ENCODE measurements around the gene PCGF2.
A peak's percentile ranks its signal among the peaks of the same experiment; 100 is the strongest.

Gene PCGF2

GRCh38 chr17:38705803-38706504, 42.2 kb downstream of the PCGF2 start:
- H3K4me1 Mint-ChIP-seq: peaks cover 75% of the 10 kb centered on the region
- no peaks in the 10 kb centered on the region for H3K27me3 Mint-ChIP-seq
- no peak for ATAC-seq (replicated peaks; ENCODE audit: extremely low read depth, poor library complexity, severe bottlenecking)
- peak overlapping the region; percentile 79 for H3K27ac Mint-ChIP-seq (ENCODE audit: low read depth)
- peaks cover 46% of the 10 kb centered on the region for H3K36me3 Mint-ChIP-seq (ENCODE audit: insufficient read depth)
- no peaks in the 10 kb centered on the region for H3K9me3 Mint-ChIP-seq
- peak overlapping the region; percentile 95 for H3K4me3 Mint-ChIP-seq
- no peak for DNase-seq (ENCODE audit: low spot score in 2 of 2)

GRCh38 chr17:38705523-38705802, 42.7 kb downstream of the PCGF2 start:
- Mint-ChIP-seq H3K27ac (ENCODE audit: low read depth) (no peak overlapping the region), H3K4me3 (peak overlapping the region; percentile 95), H3K9me3 (no peaks in the 10 kb centered on the region), H3K4me1 (peaks cover 71% of the 10 kb centered on the region), H3K36me3 (ENCODE audit: insufficient read depth) (peaks cover 41% of the 10 kb centered on the region), H3K27me3 (no peaks in the 10 kb centered on the region)
- DNase-seq (ENCODE audit: low spot score in 2 of 2): no peak
- no peak for ATAC-seq (replicated peaks; ENCODE audit: extremely low read depth, poor library complexity, severe bottlenecking)

DNA sequence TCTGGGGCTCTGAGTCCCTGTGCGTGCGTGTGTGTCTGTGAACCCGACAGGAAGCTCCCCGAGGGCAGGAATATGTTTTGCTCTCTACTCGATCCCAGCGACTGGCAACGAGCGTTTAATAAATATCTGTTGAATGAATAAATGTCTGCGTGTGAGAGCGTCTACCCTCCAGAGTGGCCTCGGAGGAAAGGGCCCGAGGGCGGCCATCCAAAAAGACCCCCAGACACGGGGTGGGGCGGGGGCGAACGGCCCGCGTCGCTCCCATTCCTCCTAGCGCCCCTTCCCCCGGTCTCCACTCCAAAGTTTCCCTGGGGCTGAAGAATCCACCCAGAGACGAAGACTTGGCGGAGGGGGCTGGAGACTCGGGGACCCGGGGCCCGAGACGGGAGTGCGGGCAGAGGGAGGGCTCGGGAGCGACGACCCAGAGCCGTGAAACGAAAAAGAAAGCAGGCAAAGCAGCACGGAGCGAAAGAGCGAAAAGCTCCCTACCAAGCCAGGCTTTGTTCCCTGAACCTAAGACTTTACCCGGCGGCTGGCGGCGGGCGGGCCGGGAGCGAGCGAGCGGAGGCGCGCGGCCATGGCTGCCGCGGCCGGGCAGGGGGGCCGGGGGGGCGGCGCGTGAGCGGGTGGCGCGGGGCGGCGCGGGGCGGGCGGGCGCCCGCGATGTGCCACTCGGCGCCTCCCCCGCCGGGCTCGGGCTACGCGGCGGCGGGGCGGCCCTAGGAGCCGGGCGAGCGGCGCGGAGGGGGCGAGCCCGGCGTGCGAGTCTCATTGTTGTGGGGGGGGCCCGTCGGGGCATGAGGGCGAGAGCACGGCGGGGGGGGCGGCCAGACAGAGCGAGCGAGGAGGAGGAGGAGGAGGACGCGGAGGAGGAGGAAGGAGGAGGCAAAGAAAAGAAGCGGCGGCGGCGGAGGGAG, 43.3 kb downstream of the PCGF2 start, which contains the start of gene MLLT6:
TSS of gene MLLT6 (plus strand) at position 668 of the 917 bp plus-strand sequence. CDS start 360 bp downstream, outside the sequence.
- ATAC-seq (replicated peaks; ENCODE audit: extremely low read depth, poor library complexity, severe bottlenecking) (peak; percentile 47), DNase-seq (ENCODE audit: low spot score in 2 of 2) (peak; percentile 68 to 76)
- Mint-ChIP-seq H3K9me3 (no peaks in the 10 kb centered on the region), H3K4me1 (peaks cover 68% of the 10 kb centered on the region), H3K36me3 (ENCODE audit: insufficient read depth) (peaks cover 35% of the 10 kb centered on the region), H3K27ac (ENCODE audit: low read depth) (peak within 1 kb of the TSS; percentile 97), H3K4me3 (peak within 1 kb of the TSS; percentile 95), H3K27me3 (no peaks in the 10 kb centered on the region)

DNA sequence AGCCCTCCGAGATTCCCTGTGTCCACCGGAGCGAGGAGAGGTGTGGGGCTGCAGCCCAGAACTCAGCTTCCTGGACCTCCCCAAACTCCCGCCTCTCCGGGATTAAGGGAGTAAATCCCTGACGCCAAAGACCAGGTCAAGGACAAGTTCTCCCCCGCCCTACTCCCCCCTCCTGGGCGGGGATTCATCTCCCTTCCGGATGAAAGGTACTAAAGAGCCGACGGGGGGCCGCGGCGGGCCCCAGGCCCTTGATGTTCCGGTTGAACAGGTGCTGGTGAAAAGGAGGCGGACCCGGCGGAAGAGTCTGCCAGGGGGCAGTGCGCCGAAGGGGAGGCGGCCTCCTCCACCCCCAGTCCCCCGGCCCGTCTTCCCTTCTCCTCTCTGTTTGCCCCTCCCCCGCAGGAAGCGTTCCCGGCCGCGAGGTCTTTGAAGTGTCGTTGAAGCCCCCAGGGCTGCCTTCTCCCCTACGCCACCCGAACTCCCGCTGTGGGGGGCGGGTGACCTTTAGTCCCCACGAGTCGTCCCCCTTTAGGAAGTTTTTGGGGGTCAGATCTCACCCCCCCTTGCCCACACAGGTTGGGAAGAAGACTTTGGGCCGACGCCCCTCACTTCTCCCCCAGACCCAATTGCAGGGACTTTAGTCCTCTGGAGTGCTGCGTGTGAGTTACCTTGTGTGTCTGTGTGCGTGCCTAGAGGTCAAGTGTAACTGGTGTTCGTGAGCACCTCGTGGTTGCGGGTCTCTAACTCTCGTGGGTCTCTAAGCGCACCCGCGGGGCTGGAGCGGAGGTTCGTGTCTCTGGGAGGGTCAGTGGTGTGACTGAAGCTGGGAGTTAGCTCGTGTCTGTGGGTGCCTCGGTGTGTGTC, 44.2 kb downstream of the PCGF2 start:
- H3K27ac Mint-ChIP-seq (ENCODE audit: low read depth): peak overlapping the region; percentile 97
- DNase-seq (ENCODE audit: low spot score in 2 of 2) (peak in 1 of 2 donors; percentile 28), ATAC-seq (replicated peaks; ENCODE audit: extremely low read depth, poor library complexity, severe bottlenecking) (no peak)
- no peaks in the 10 kb centered on the region for H3K9me3 Mint-ChIP-seq
- H3K4me1 Mint-ChIP-seq: peaks cover 60% of the 10 kb centered on the region
- no peaks in the 10 kb centered on the region for H3K27me3 Mint-ChIP-seq
- H3K36me3 Mint-ChIP-seq (ENCODE audit: insufficient read depth): peaks cover 28% of the 10 kb centered on the region
- H3K4me3 Mint-ChIP-seq: peak overlapping the region; percentile 95

GRCh38 chr17:38702916-38703741, 45.0 kb downstream of the PCGF2 start:
- H3K27me3 Mint-ChIP-seq: no peaks in the 10 kb centered on the region
- peaks cover 54% of the 10 kb centered on the region for H3K4me1 Mint-ChIP-seq
- no peak for DNase-seq (ENCODE audit: low spot score in 2 of 2)
- no peak for ATAC-seq (replicated peaks; ENCODE audit: extremely low read depth, poor library complexity, severe bottlenecking)
- no peaks in the 10 kb centered on the region for H3K9me3 Mint-ChIP-seq
- peak overlapping the region; percentile 97 for H3K27ac Mint-ChIP-seq (ENCODE audit: low read depth)
- H3K36me3 Mint-ChIP-seq (ENCODE audit: insufficient read depth): peaks cover 26% of the 10 kb centered on the region
- H3K4me3 Mint-ChIP-seq: peak overlapping the region; percentile 95

GRCh38 chr17:38702166-38702915, 45.8 kb downstream of the PCGF2 start:
- no peaks in the 10 kb centered on the region for H3K27me3 Mint-ChIP-seq
- peak overlapping the region; percentile 95 for H3K4me3 Mint-ChIP-seq
- H3K4me1 Mint-ChIP-seq: peaks cover 50% of the 10 kb centered on the region
- peak; percentile 44 for ATAC-seq (replicated peaks; ENCODE audit: extremely low read depth, poor library complexity, severe bottlenecking)
- no peaks in the 10 kb centered on the region for H3K9me3 Mint-ChIP-seq
- DNase-seq (ENCODE audit: low spot score in 2 of 2): peak; percentile 54 to 59
- peak overlapping the region; percentile 97 for H3K27ac Mint-ChIP-seq (ENCODE audit: low read depth)
- peaks cover 23% of the 10 kb centered on the region for H3K36me3 Mint-ChIP-seq (ENCODE audit: insufficient read depth)

GRCh38 chr17:38701504-38702165, 46.5 kb downstream of the PCGF2 start:
- peak; percentile 59 for ATAC-seq (replicated peaks; ENCODE audit: extremely low read depth, poor library complexity, severe bottlenecking)
- DNase-seq (ENCODE audit: low spot score in 2 of 2): peak; percentile 44 to 69
- Mint-ChIP-seq H3K27ac (ENCODE audit: low read depth) (peak overlapping the region; percentile 97), H3K4me3 (peak overlapping the region; percentile 95), H3K9me3 (no peaks in the 10 kb centered on the region), H3K36me3 (ENCODE audit: insufficient read depth) (peaks cover 23% of the 10 kb centered on the region), H3K4me1 (peaks cover 50% of the 10 kb centered on the region), H3K27me3 (no peaks in the 10 kb centered on the region)

DNA sequence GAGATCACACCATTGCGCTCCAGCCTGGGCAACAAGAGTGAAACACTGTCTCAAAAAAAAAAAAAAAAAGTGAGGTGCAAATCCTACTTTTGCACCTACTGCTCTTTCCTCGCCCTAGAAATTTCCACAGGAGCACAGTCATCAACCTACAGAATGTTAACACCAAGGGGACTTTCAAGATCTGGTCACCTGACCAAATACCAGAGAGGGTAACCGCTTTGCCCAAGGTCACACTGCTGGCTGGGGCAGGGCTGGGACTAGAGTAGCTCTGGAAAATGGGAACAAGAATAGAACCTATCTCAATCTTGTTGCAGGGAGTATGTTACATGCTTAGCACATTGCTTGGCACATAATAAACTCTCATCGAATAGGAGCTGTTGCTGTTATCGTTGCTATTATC, 49.4 kb downstream of the PCGF2 start:
- Mint-ChIP-seq H3K36me3 (ENCODE audit: insufficient read depth) (peaks cover 10% of the 10 kb centered on the region), H3K27ac (ENCODE audit: low read depth) (no peak overlapping the region), H3K27me3 (no peaks in the 10 kb centered on the region), H3K4me1 (peaks cover 33% of the 10 kb centered on the region), H3K4me3 (no peak overlapping the region), H3K9me3 (no peaks in the 10 kb centered on the region)
- ATAC-seq (replicated peaks; ENCODE audit: extremely low read depth, poor library complexity, severe bottlenecking) (no peak), DNase-seq (ENCODE audit: low spot score in 2 of 2) (no peak)

DNA sequence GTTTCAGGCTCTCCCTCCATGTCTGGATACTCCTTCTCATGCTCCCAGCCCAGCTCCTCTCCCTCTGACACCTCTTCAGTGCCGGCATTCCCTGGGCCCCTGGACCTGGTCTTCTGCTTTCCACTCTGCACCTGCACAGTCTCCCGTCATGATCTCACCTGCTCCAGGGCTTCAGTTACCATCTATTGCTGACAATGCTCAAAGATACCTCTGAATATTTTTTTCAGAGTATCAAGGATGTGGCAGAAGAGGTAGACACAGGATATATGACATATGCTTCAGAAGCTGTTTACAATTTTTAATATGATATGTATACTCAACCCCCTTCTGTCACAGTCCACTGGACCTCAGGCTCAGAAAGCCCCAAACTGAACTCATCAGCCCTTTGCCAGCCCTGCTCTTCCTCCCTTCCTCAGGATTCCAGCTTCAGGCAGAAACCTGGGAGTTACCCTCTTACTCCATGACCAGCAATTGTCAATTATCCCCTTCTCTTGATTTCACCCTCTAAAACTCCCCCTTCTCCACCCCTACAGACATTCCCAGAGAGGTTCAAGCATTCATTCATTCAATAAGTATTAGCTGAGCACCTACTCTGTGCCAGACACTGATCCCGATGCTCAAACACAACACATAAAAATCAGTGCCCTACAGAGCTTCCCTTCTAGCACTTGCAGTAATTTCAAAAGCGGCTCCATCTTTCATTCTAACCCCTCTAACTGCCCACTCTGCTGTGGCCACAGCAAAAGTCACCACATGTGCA, 50.9 kb downstream of the PCGF2 start:
- peaks cover 25% of the 10 kb centered on the region for H3K4me1 Mint-ChIP-seq
- H3K27me3 Mint-ChIP-seq: no peaks in the 10 kb centered on the region

GRCh38 chr17:38693700-38694329, 54.3 kb downstream of the PCGF2 start:
- DNase-seq (ENCODE audit: low spot score in 2 of 2) (no peak), ATAC-seq (replicated peaks; ENCODE audit: extremely low read depth, poor library complexity, severe bottlenecking) (no peak)
- H3K27ac Mint-ChIP-seq (ENCODE audit: low read depth): no peak overlapping the region
- H3K4me3 Mint-ChIP-seq: no peak overlapping the region
- H3K4me1 Mint-ChIP-seq: peaks cover 13% of the 10 kb centered on the region
- H3K9me3 Mint-ChIP-seq: no peaks in the 10 kb centered on the region
- no peaks in the 10 kb centered on the region for H3K36me3 Mint-ChIP-seq (ENCODE audit: insufficient read depth)
- H3K27me3 Mint-ChIP-seq: no peaks in the 10 kb centered on the region

More for the DNA sequence above, 50.9 kb downstream of the PCGF2 start:
- Mint-ChIP-seq H3K4me3 (no peak overlapping the region), H3K27ac (ENCODE audit: low read depth) (peak overlapping the region; percentile 52), H3K9me3 (no peaks in the 10 kb centered on the region), H3K36me3 (ENCODE audit: insufficient read depth) (peaks cover 7% of the 10 kb centered on the region)
- DNase-seq (ENCODE audit: low spot score in 2 of 2): no peak
- no peak for ATAC-seq (replicated peaks; ENCODE audit: extremely low read depth, poor library complexity, severe bottlenecking)
